CD14-positive monocyte (primary cell): ENCODE measurements around the gene HDAC10. TPM values are rescaled to one million over a fixed set of nuclear protein-coding genes. Genes with fewer than 3 reads are reported as not detected.

Experiments used
- DNase-seq, 3 donors: peaks; one replicate each; pipeline ENCODE4 v3.0.0-alpha.2; 2011 to 2022
- H2AFZ ChIP-seq: 2 replicates; pipeline ENCODE4 v1.6.0; 2012; ENCODE audit warnings: mild to moderate bottlenecking, low read depth, low read length, inconsistent platforms; ENCODE audit not compliant: insufficient read depth, poor library complexity, severe bottlenecking
- H3K27ac ChIP-seq, 2 donors: 1 replicate in 1 of 2; 2 replicates in 1 of 2; pipeline ENCODE4 v1.5.1; 2012 to 2013; ENCODE audit warnings: low read length in 2 of 2, control low read depth in 1 of 2, inconsistent platforms in 1 of 2, low read depth in 1 of 2, mild to moderate bottlenecking in 1 of 2
- H3K27me3 ChIP-seq, 2 donors: one replicate each; pipeline versions ENCODE4 v1.6.0 to v1.6.1; 2011 to 2013; ENCODE audit warnings: low read length in 2 of 2; ENCODE audit not compliant: control insufficient read depth in 2 of 2, insufficient read depth in 2 of 2
- H3K36me3 ChIP-seq, 2 donors: replicated peaks in 1 of 2; 1 replicate in 1 of 2; 2 replicates in 1 of 2; pipeline versions ENCODE4 v1.5.1 to v1.6.1; 2012 to 2013; ENCODE audit warnings: low read length in 2 of 2, control low read depth in 1 of 2, inconsistent platforms in 1 of 2, mild to moderate bottlenecking in 1 of 2; ENCODE audit not compliant: insufficient read depth in 2 of 2, control insufficient read depth in 1 of 2
- H3K4me1 ChIP-seq, 2 donors: 1 replicate in 1 of 2; 2 replicates in 1 of 2; pipeline versions ENCODE4 v1.5.1 to v1.6.1; 2012 to 2013; ENCODE audit warnings: low read length in 2 of 2, control low read depth in 1 of 2, inconsistent platforms in 1 of 2, mild to moderate bottlenecking in 1 of 2, moderate library complexity in 1 of 2; ENCODE audit not compliant: insufficient read depth in 2 of 2, control insufficient read depth in 1 of 2
- H3K4me2 ChIP-seq: replicated peaks from 2 replicates; pipeline ENCODE3; 2012; ENCODE audit warnings: low read length, moderate library complexity, mild to moderate bottlenecking; ENCODE audit not compliant: poor library complexity, severe bottlenecking; ENCODE audit errors: extremely low read depth
- H3K4me3 ChIP-seq, 3 experiments: fragments of 200-600 bp in 1 of 3; sonication (generic) in 1 of 3; replicated peaks in 1 of 3; 1 replicate in 2 of 3; 2 replicates in 1 of 3; pipeline ENCODE4 v1.5.1; 2011 to 2013; ENCODE audit warnings: low read length in 3 of 3, mild to moderate bottlenecking in 3 of 3, control low read depth in 2 of 3, low read depth in 2 of 3, inconsistent platforms in 1 of 3, moderate library complexity in 1 of 3
- H3K79me2 ChIP-seq: 2 replicates; pipeline ENCODE4 v1.6.0; 2012; ENCODE audit warnings: mild to moderate bottlenecking, control low read depth, inconsistent platforms, low read length, moderate library complexity; ENCODE audit not compliant: insufficient read depth
- H3K9ac ChIP-seq: 2 replicates; pipeline ENCODE4 v1.6.0; 2017; ENCODE audit warnings: low read length, mild to moderate bottlenecking; ENCODE audit not compliant: insufficient read depth, poor library complexity, severe bottlenecking
- H3K9me3 ChIP-seq, 2 donors: replicated peaks in 1 of 2; 1 replicate in 1 of 2; 2 replicates in 1 of 2; pipeline versions ENCODE4 v1.5.1 to v1.6.1; 2012 to 2013; ENCODE audit warnings: low read length in 2 of 2, control low read depth in 1 of 2; ENCODE audit not compliant: control insufficient read depth in 1 of 2, insufficient read depth in 1 of 2
- H4K20me1 ChIP-seq: 2 replicates; pipeline ENCODE4 v1.6.0; 2012; ENCODE audit warnings: mild to moderate bottlenecking, low read length, control low read depth, moderate library complexity; ENCODE audit not compliant: insufficient read depth
- H3K27ac Mint-ChIP-seq, 7 donors: one replicate each; pipeline ENCODE4 v1.8.0; 2020; ENCODE audit warnings: mild to moderate bottlenecking in 7 of 7, mixed read lengths in 7 of 7, moderate library complexity in 6 of 7, inconsistent platforms in 2 of 7
- H3K27me3 Mint-ChIP-seq, 3 donors: one replicate each; pipeline ENCODE4 v1.8.0; 2021 to 2022; ENCODE audit warnings: low read depth in 3 of 3, mild to moderate bottlenecking in 3 of 3, mixed read lengths in 3 of 3, moderate library complexity in 3 of 3, inconsistent platforms in 1 of 3
- H3K36me3 Mint-ChIP-seq, 2 donors: one replicate each; pipeline ENCODE4 v1.8.0; 2020; ENCODE audit warnings: mixed read lengths in 2 of 2, inconsistent platforms in 1 of 2, mild to moderate bottlenecking in 1 of 2
- H3K4me1 Mint-ChIP-seq: one replicate; pipeline ENCODE4 v1.8.0; 2020; ENCODE audit warnings: mild to moderate bottlenecking, mixed read lengths
- H3K4me3 Mint-ChIP-seq, 2 donors: one replicate each; pipeline ENCODE4 v1.8.0; 2020; ENCODE audit warnings: mild to moderate bottlenecking in 2 of 2, mixed read lengths in 2 of 2, moderate library complexity in 1 of 2
- H3K9me3 Mint-ChIP-seq, 7 donors: one replicate each; pipeline ENCODE4 v1.8.0; 2020 to 2022; ENCODE audit warnings: mixed read lengths in 7 of 7, mild to moderate bottlenecking in 6 of 7, moderate library complexity in 6 of 7, inconsistent platforms in 2 of 7
- CTCF ChIP-seq: fragments of 200-600 bp; IDR thresholded peaks from one replicate; pipeline ENCODE4 v1.8.0; 2022; ENCODE audit warnings: antibody characterized with exemption, mild to moderate bottlenecking
- WGBS: methylation state at CpG from one replicate; pipeline ENCODE4 v1.1.5; 2013; ENCODE audit warnings: missing lambda C conversion rate; ENCODE audit not compliant: insufficient coverage; 5-methylcytosine and 5-hydroxymethylcytosine counted together
- intact Hi-C, 2 donors: fragments of 100-400 bp; cut with micrococcal nuclease; formaldehyde crosslinking; loops; one replicate each; pipeline versions ENCODE4 v1.15.0 to v1.15.1; 2023
- polyA plus RNA-seq, 3 donors: library from polyadenylated mRNA; depleted of rRNA in 1 of 3; unstranded in 2 of 3; stranded (reverse) in 1 of 3; fragments of 300-500 nt in 2 of 3; fragments of >200 nt in 1 of 3; fragmentation: Illumina TruSeq in 2 of 3; gene quantifications; 1 replicate in 2 of 3; 2 replicates in 1 of 3; pipeline ENCODE4 v1.2.3, GENCODE V29; 2012 to 2021

Gene HDAC10
- polyA plus RNA-seq, 3 donors: 9.2 to 148 (median 13.7) TPM

GRCh38 chr22:50197000-50197800, 53.9 kb downstream of the HDAC10 start:
- TF ChIP-seq CTCF: no peak
- Histone ChIP-seq H3K9me3 (no peaks in the 10 kb centered on the region), H3K27me3 (no peaks in the 10 kb centered on the region), H2AFZ (no peak overlapping the region), H3K36me3 (peaks cover 51 to 67% of the 10 kb centered on the region in 2 donors), H3K79me2 (peaks cover 47% of the 10 kb centered on the region), H3K4me3 (no peak overlapping the region), H3K4me2 (no peak overlapping the region), H3K9ac (no peak overlapping the region), H4K20me1 (peaks cover 28% of the 10 kb centered on the region), H3K27ac (no peak overlapping the region), H3K4me1 (peaks cover 25 to 38% of the 10 kb centered on the region in 2 donors)
- intact Hi-C loops: no loop called here
- 98% methylated on average over 19 of the region's 23 CpGs for WGBS
- DNase-seq: no peak
- Mint-ChIP-seq H3K27me3 (peaks cover 0 to 3% (median under 1%) of the 10 kb centered on the region in 3 donors), H3K27ac (no peak overlapping the region), H3K36me3 (peaks cover 43 to 67% of the 10 kb centered on the region in 2 donors), H3K4me1 (peaks cover 21% of the 10 kb centered on the region), H3K4me3 (no peak overlapping the region), H3K9me3 (no peaks in the 10 kb centered on the region)

- Histone ChIP-seq H3K9ac (no peak overlapping the region), H3K4me1 (peaks cover 28 to 37% of the 10 kb centered on the region in 2 donors), H3K4me3 (no peak overlapping the region), H3K27me3 (no peaks in the 10 kb centered on the region), H4K20me1 (peaks cover 19% of the 10 kb centered on the region), H3K79me2 (peaks cover 45% of the 10 kb centered on the region), H3K36me3 (peaks cover 51 to 67% of the 10 kb centered on the region in 2 donors), H2AFZ (no peak overlapping the region), H3K27ac (peak overlapping the region in 1 of 2 donors; percentile 20), H3K4me2 (no peak overlapping the region), H3K9me3 (no peaks in the 10 kb centered on the region)
- H3K4me1 Mint-ChIP-seq: peaks cover 26% of the 10 kb centered on the region
- no peak overlapping the region for H3K4me3 Mint-ChIP-seq
- no peak for DNase-seq
- TF ChIP-seq CTCF: no peak
- peaks cover 44 to 66% of the 10 kb centered on the region in 2 donors for H3K36me3 Mint-ChIP-seq
- H3K27ac Mint-ChIP-seq: peak overlapping the region in 4 of 7 donors; percentile 25 to 77 (median 48)
- WGBS: 96% methylated on average over 18 of the region's 18 CpGs
- intact Hi-C loops: no loop called here
- peaks cover 0 to 3% (median 0%) of the 10 kb centered on the region in 3 donors for H3K27me3 Mint-ChIP-seq
- no peaks in the 10 kb centered on the region for H3K9me3 Mint-ChIP-seq
Observed at GRCh38 chr22:50196256-50196655, 54.8 kb downstream of the HDAC10 start.

Other genes starting within 250 kb of the HDAC10 start
- not detected for gene IL17REL, start 238.5 kb downstream of the HDAC10 start, polyA plus RNA-seq
- gene TTLL8, start 193.0 kb downstream of the HDAC10 start, polyA plus RNA-seq: not detected
- 1 to 10 TPM; 1.6 to 3.6 (median 1.8) TPM for gene MLC1, start 165.8 kb downstream of the HDAC10 start, polyA plus RNA-seq
- gene MOV10L1, start 161.3 kb downstream of the HDAC10 start, polyA plus RNA-seq: under 1 TPM in 2 of 3 donors, not detected in 1; 0.18 to 0.35 TPM
- gene PANX2, start 80.5 kb downstream of the HDAC10 start, polyA plus RNA-seq: 1 to 10 TPM in 1 of 3 donors, under 1 TPM in 1, not detected in 1; 0.05 to 6.0 TPM
- gene TRABD, start 65.4 kb downstream of the HDAC10 start, polyA plus RNA-seq: 100 to 1,000 TPM in 1 of 3 donors, 10 to 100 TPM in 2; 34.5 to 240 (median 39.3) TPM
- gene SELENOO, start 50.3 kb downstream of the HDAC10 start, polyA plus RNA-seq: 10 to 100 TPM in 1 of 3 donors, 1 to 10 TPM in 2; 2.7 to 76.9 (median 8.7) TPM
- 10 to 100 TPM in 1 of 3 donors, 1 to 10 TPM in 2; 3.7 to 72.8 (median 4.3) TPM for gene TUBGCP6, start 6.2 kb downstream of the HDAC10 start, polyA plus RNA-seq
- gene MAPK12, start 10.4 kb upstream of the HDAC10 start, polyA plus RNA-seq: 1 to 10 TPM in 1 of 3 donors, under 1 TPM in 2; 0.06 to 3.2 (median 0.13) TPM
- gene MAPK11, start 19.1 kb upstream of the HDAC10 start, polyA plus RNA-seq: under 1 TPM in 1 of 3 donors, not detected in 2; 0.81 TPM
- 100 to 1,000 TPM in 1 of 3 donors, 10 to 100 TPM in 2; 38.2 to 368 (median 70.5) TPM for gene PLXNB2, start 56.4 kb upstream of the HDAC10 start, polyA plus RNA-seq
- gene DENND6B, start 75.7 kb upstream of the HDAC10 start, polyA plus RNA-seq: 10 to 100 TPM in 1 of 3 donors, 1 to 10 TPM in 2; 1.7 to 10.6 (median 2.1) TPM
- 10 to 100 TPM in 2 of 3 donors, 1 to 10 TPM in 1; 9.1 to 74.5 (median 10.3) TPM for gene PPP6R2, start 92.1 kb upstream of the HDAC10 start, polyA plus RNA-seq
- gene SBF1, start 223.8 kb upstream of the HDAC10 start, polyA plus RNA-seq: 10 to 100 TPM in 1 of 3 donors, 1 to 10 TPM in 2; 4.0 to 45.9 (median 6.2) TPM
- gene ADM2, start 230.3 kb upstream of the HDAC10 start, polyA plus RNA-seq: under 1 TPM in 1 of 3 donors, not detected in 2; 0.05 TPM
- not detected for gene MIOX, start 235.6 kb upstream of the HDAC10 start, polyA plus RNA-seq